Activated CD4-positive, alpha-beta memory T cell treated with anti-CD3 and anti-CD28 coated beads for 36 hours (primary cell): ENCODE measurements around the gene CALR3. TPM values are rescaled to one million over a fixed set of nuclear protein-coding genes. Genes with fewer than 3 reads are reported as not detected.

ENCODE experiments used
- CTCF ChIA-PET: fragments of 350-600 bp; sonication (Branson Sonifier 250); formaldehyde crosslinking; loops from one replicate; lab custom pipeline; 2021; ENCODE audit warnings: antibody characterized with exemption, inconsistent platforms; lab: Charles Lee
- POLR2A ChIA-PET: fragments of 350-600 bp; sonication (Branson Sonifier 250); formaldehyde crosslinking; loops from one replicate; lab custom pipeline; 2021; ENCODE audit warnings: antibody characterized with exemption; lab: Charles Lee
- DNase-seq: peaks from one replicate; pipeline ENCODE4 v3.0.0-alpha.2; 2020
- H3K27ac Mint-ChIP-seq: one replicate; pipeline ENCODE4 v1.8.0; 2021; ENCODE audit warnings: mixed read lengths
- H3K27me3 Mint-ChIP-seq: one replicate; pipeline ENCODE4 v1.8.0; 2021; ENCODE audit warnings: mixed read lengths
- H3K36me3 Mint-ChIP-seq: one replicate; pipeline ENCODE4 v1.8.0; 2021; ENCODE audit warnings: mixed read lengths
- H3K4me1 Mint-ChIP-seq: one replicate; pipeline ENCODE4 v1.8.0; 2021; ENCODE audit warnings: low read depth, mixed read lengths
- H3K4me3 Mint-ChIP-seq: one replicate; pipeline ENCODE4 v1.8.0; 2021; ENCODE audit warnings: mild to moderate bottlenecking, mixed read lengths
- H3K9me3 Mint-ChIP-seq: one replicate; pipeline ENCODE4 v1.8.0; 2021; ENCODE audit warnings: mixed read lengths
- intact Hi-C: fragments of 100-400 bp; cut with micrococcal nuclease; formaldehyde crosslinking; loops from one replicate; pipeline ENCODE4 v1.15.1; 2023
- total RNA-seq, 2 experiments: library from RNA; stranded (reverse); gene quantifications; one replicate each; pipeline ENCODE4 v1.2.3, GENCODE V29; 2021

CALR3 gene
- total RNA-seq, 2 experiments from 2014 or later: not detected

DNA sequence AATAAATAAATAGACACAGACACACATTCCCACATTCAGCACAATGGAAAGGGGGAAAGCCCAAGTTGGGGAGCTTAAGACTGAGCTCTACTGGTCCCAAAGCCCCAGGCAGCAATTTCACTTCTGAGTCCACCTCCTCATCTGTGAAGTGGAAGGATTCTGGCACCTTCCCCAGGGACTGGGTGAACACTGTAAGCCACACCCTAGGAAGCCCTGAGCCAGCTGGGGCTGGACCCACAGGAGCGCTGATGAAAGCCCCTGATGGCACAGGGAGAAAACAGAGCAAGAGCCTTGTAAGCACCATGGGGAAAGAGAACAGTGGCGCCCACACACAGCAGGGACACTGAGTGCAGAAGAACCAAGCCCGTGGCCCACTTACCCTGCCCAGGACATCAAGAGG is 62.0 kb downstream of the CALR3 start:
- no peak overlapping the region for H3K27ac Mint-ChIP-seq
- POLR2A ChIA-PET: no interaction called here
- CTCF ChIA-PET: no interaction called here
- no peak overlapping the region for H3K4me3 Mint-ChIP-seq
- no peaks in the 10 kb centered on the region for H3K27me3 Mint-ChIP-seq
- intact Hi-C loops: no loop called here
- peaks cover 7% of the 10 kb centered on the region for H3K4me1 Mint-ChIP-seq
- no peaks in the 10 kb centered on the region for H3K9me3 Mint-ChIP-seq
- no peak for DNase-seq
- H3K36me3 Mint-ChIP-seq: peaks cover 21% of the 10 kb centered on the region

DNA sequence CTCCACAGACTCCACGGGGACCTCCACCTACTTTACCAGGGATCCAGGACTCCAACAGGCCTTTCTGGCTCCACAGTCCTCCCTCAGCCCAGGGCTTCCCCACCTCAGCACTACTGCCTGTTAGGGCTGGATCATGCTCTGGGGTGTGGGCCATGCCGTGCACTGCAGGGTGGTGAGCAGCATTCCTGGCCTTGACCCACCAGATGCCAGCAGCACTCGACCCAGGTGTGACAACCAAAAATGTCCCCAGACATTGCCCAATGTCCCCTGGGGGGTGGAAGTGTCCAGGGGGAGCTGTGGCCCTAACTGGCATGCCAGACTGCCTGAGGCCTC is 66.2 kb downstream of the CALR3 start:
- H3K27ac Mint-ChIP-seq: no peak overlapping the region
- ChIA-PET POLR2A (no interaction called here), CTCF (interaction anchor here (0.7 kb wide), 1 partner anchor 13 kb away, joined by 3 read pairs; no protein-coding TSS in a partner anchor)
- H3K9me3 Mint-ChIP-seq: no peaks in the 10 kb centered on the region
- peaks cover 18% of the 10 kb centered on the region for H3K36me3 Mint-ChIP-seq
- H3K4me3 Mint-ChIP-seq: no peak overlapping the region
- H3K4me1 Mint-ChIP-seq: peaks cover 15% of the 10 kb centered on the region
- H3K27me3 Mint-ChIP-seq: no peaks in the 10 kb centered on the region
- intact Hi-C loops: no loop called here
- no peak for DNase-seq

DNA sequence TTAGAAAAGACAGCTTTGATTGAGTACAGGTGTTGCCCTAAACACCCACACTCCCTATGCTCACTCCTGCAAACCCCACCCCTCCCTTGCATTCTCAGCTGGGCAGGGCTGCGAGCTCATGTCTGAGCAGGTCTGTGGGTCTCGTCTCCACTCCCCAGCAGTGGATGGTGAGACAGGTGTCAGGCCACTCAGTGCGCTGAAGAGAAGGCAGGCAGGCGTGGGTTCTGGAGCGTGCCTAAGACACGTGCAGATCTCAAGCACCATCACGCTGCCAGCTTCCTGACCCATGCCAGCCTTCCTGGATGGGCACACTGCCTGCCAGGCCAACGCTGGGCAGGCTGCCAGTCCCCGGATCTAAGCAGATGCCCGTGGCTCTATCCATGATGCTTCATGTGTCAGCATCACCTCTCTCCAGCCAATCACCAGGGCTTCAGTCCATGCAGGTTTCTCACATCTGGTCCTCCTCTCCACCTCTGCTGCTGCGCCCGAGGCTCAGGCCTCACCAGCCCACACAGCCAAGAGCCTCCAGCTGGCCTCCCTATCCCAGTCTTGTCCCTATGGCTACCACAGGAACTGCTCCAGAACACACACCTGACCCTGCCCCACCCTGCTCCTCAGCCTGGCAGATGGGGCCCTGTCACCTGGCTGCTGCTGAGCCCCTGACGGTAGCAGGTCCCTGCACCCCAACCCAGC is 66.8 kb downstream of the CALR3 start:
- Mint-ChIP-seq H3K4me3 (no peak overlapping the region), H3K4me1 (peaks cover 15% of the 10 kb centered on the region), H3K9me3 (no peaks in the 10 kb centered on the region), H3K27ac (no peak overlapping the region), H3K36me3 (peaks cover 18% of the 10 kb centered on the region), H3K27me3 (no peaks in the 10 kb centered on the region)
- intact Hi-C loops: no loop called here
- POLR2A ChIA-PET: no interaction called here
- CTCF ChIA-PET: no interaction called here
- no peak for DNase-seq

Other genes starting within 250 kb of the CALR3 start
- gene KLF2, start 171.3 kb downstream of the CALR3 start, total RNA-seq: 1 to 10 TPM; 1.7 TPM
- 10 to 100 TPM; 25.9 to 27.3 TPM for gene EPS15L1, start 24.2 kb downstream of the CALR3 start, total RNA-seq
- 1 to 10 TPM; 2.2 to 2.6 TPM for gene C19orf44, start 227 bp upstream of the CALR3 start, total RNA-seq
- gene CHERP, start 46.3 kb upstream of the CALR3 start, total RNA-seq: 10 to 100 TPM; 50.8 TPM
- 10 to 100 TPM; 42.0 to 46.0 TPM for gene SLC35E1, start 76.2 kb upstream of the CALR3 start, total RNA-seq
- gene MED26, start 132.0 kb upstream of the CALR3 start, total RNA-seq: 10 to 100 TPM; 12.0 to 14.5 TPM
- gene SMIM7, start 164.0 kb upstream of the CALR3 start, total RNA-seq: 10 to 100 TPM; 50.5 to 50.9 TPM
- gene TMEM38A, start 165.0 kb upstream of the CALR3 start, total RNA-seq: under 1 TPM; 0.58 to 0.76 TPM
- gene NWD1, start 223.7 kb upstream of the CALR3 start, total RNA-seq: not detected